PC-9 (cell line): ENCODE results near the gene PAM. TPM values are rescaled to one million over a fixed set of nuclear protein-coding genes. Genes with fewer than 3 reads are reported as not detected.

Experiments used
- BruUV-seq: library from RNA; stranded (reverse); fragments of 400-500 nt; replicated peaks from 2 replicates; lab custom pipeline; 2021; lab: Mats Ljungman, UMichigan
- CTCF ChIA-PET: fragments of 300-600 bp; sonication (Branson Sonifier 250); formaldehyde crosslinking; loops from one replicate; lab custom pipeline; 2022; ENCODE audit warnings: antibody characterized with exemption; lab: Charles Lee
- POLR2A ChIA-PET: fragments of 300-600 bp; sonication (Branson Sonifier 250); formaldehyde crosslinking; loops from one replicate; lab custom pipeline; 2022; ENCODE audit warnings: antibody characterized with exemption; ENCODE audit not compliant: unreplicated experiment; lab: Charles Lee
- DNase-seq, 2 experiments: peaks; one replicate each; pipeline versions ENCODE4 v3.0.0 to v3.0.0-alpha.2; 2015 to 2022; ENCODE audit warnings: mixed read lengths in 1 of 2
- H2AFZ ChIP-seq: fragments of 200-600 bp; sonication (generic); 2 replicates; pipeline ENCODE4 v1.8.1; 2017; ENCODE audit warnings: antibody characterized with exemption
- H3F3A ChIP-seq: fragments of 200-600 bp; sonication (generic); 2 replicates; pipeline ENCODE4 v1.8.1; 2017; ENCODE audit warnings: antibody characterized with exemption, mild to moderate bottlenecking, low read depth; ENCODE audit not compliant: insufficient read depth
- H3K27ac ChIP-seq: fragments of 200-600 bp; sonication (generic); 2 replicates; pipeline ENCODE4 v1.6.1; 2016; ENCODE audit warnings: mixed run types
- H3K27me3 ChIP-seq: fragments of 200-600 bp; sonication (generic); 2 replicates; pipeline ENCODE4 v1.6.1; 2016; ENCODE audit warnings: low read depth, mixed run types; ENCODE audit not compliant: insufficient read depth
- H3K36me3 ChIP-seq: fragments of 200-600 bp; sonication (generic); 2 replicates; pipeline ENCODE4 v1.6.1; 2016; ENCODE audit warnings: low read depth, mixed run types
- H3K4me1 ChIP-seq: fragments of 200-600 bp; sonication (generic); replicated peaks from 2 replicates; pipeline ENCODE4 v1.6.1; 2016; ENCODE audit warnings: mixed run types; ENCODE audit not compliant: insufficient read depth
- H3K4me2 ChIP-seq: fragments of 200-600 bp; sonication (generic); 2 replicates; pipeline ENCODE4 v1.6.1; 2017; ENCODE audit warnings: mixed run types
- H3K4me3 ChIP-seq: fragments of 200-600 bp; sonication (generic); 2 replicates; pipeline ENCODE4 v1.6.1; 2016; ENCODE audit warnings: mixed run types
- H3K79me2 ChIP-seq: fragments of 200-600 bp; sonication (generic); 2 replicates; pipeline ENCODE4 v1.6.1; 2017; ENCODE audit warnings: low read depth, mixed run types
- H3K9me2 ChIP-seq: fragments of 200-600 bp; sonication (generic); 2 replicates; pipeline ENCODE4 v1.8.1; 2017; ENCODE audit warnings: mild to moderate bottlenecking; ENCODE audit not compliant: insufficient read depth
- H3K9me3 ChIP-seq: fragments of 200-600 bp; sonication (generic); 2 replicates; pipeline ENCODE4 v1.8.1; 2016; ENCODE audit warnings: low read depth; ENCODE audit not compliant: insufficient read depth
- H4K20me1 ChIP-seq: fragments of 200-600 bp; sonication (generic); 2 replicates; pipeline ENCODE4 v1.8.1; 2017; ENCODE audit not compliant: insufficient read depth
- EZH2 ChIP-seq: fragments of 200-600 bp; sonication (generic); IDR thresholded peaks from 2 replicates; pipeline ENCODE4 v1.8.0; 2017; ENCODE audit warnings: antibody characterized with exemption, low read depth
- intact Hi-C: fragments of 100-400 bp; cut with micrococcal nuclease; formaldehyde crosslinking; loops from one replicate; pipeline ENCODE4 v1.10.0; 2022; ENCODE audit not compliant: unreplicated experiment
- total RNA-seq: library from RNA; stranded (reverse); gene quantifications from 2 replicates; pipeline ENCODE4 v1.2.3, GENCODE V29; 2021
- TF ChIP-seq, protein P1 (sequence below): fragments of 200-600 bp; sonication (generic); conservative IDR thresholded peaks from 2 replicates; pipeline ENCODE4 v1.6.1; 2017; ENCODE audit warnings: mixed run types, antibody characterized with exemption, mild to moderate bottlenecking, moderate library complexity

The PAM gene
- total RNA-seq, 1 experiment from 2014 or later, result 88.4 TPM

GRCh38 chr5:102975457-102976182 is 220.5 kb downstream of the PAM start:
- Histone ChIP-seq H3K27ac (no peak overlapping the region), H2AFZ (no peak overlapping the region), H3K36me3 (no peaks in the 10 kb centered on the region), H4K20me1 (no peaks in the 10 kb centered on the region), H3K4me3 (no peak overlapping the region), H3K4me1 (no peaks in the 10 kb centered on the region), H3K9me2 (no peaks in the 10 kb centered on the region), H3K4me2 (no peak overlapping the region), H3K79me2 (no peaks in the 10 kb centered on the region), H3F3A (0 out of 2 replicates have a peak, but pooled peaks cover 3% of the 10 kb centered on the region), H3K27me3 (no peaks in the 10 kb centered on the region), H3K9me3 (no peaks in the 10 kb centered on the region)
- ChIA-PET CTCF (no interaction called here), POLR2A (no interaction called here)
- BruUV-seq, result no TSS peak
- intact Hi-C loops, result loop anchor here (10.0 kb wide), 1 partner anchor 191 kb away; no protein-coding TSS in a partner anchor
- no peak for TF ChIP-seq EZH2
- TF ChIP-seq, protein P1, sequence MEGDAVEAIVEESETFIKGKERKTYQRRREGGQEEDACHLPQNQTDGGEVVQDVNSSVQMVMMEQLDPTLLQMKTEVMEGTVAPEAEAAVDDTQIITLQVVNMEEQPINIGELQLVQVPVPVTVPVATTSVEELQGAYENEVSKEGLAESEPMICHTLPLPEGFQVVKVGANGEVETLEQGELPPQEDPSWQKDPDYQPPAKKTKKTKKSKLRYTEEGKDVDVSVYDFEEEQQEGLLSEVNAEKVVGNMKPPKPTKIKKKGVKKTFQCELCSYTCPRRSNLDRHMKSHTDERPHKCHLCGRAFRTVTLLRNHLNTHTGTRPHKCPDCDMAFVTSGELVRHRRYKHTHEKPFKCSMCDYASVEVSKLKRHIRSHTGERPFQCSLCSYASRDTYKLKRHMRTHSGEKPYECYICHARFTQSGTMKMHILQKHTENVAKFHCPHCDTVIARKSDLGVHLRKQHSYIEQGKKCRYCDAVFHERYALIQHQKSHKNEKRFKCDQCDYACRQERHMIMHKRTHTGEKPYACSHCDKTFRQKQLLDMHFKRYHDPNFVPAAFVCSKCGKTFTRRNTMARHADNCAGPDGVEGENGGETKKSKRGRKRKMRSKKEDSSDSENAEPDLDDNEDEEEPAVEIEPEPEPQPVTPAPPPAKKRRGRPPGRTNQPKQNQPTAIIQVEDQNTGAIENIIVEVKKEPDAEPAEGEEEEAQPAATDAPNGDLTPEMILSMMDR, result no peak
- no peak for DNase-seq

DNA sequence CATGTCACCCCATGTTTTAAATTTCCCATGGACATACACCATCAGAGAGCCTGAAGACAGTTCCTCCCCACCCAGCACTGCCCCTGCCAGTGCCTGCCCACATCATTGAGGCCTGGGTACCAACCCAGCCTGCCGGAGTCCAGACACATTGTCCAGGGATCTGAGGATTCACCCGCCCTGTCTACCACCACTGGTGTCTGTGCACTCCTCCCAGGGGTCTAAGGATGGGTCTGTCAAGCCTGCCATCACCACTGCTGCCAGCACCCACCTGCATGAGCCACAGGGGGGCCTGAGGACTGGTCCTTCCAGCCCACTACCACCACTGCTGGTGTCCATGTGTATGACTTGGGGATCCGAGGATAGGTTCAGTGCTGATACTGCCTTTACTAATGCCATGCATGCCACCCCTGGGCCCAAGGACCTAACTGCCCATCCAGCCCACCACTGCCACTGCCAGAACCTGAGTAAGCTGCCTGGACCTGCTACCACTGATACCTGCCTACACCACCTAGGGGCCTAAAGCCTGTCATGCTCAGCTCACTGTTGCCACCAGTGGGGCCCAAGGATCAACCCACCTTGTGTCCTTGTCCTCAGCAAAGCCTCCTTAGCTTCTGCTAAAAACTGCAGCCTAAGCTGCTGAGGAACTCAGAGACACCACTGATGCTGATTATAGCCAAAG is 227.0 kb downstream of the PAM start:
- Histone ChIP-seq H3K4me3 (no peak overlapping the region), H3K4me2 (no peak overlapping the region), H3K9me2 (no peaks in the 10 kb centered on the region), H2AFZ (no peak overlapping the region), H3K27me3 (no peaks in the 10 kb centered on the region), H3K27ac (no peak overlapping the region), H3F3A (no peaks in the 10 kb centered on the region), H3K79me2 (no peaks in the 10 kb centered on the region), H3K9me3 (no peaks in the 10 kb centered on the region), H3K36me3 (no peaks in the 10 kb centered on the region; the same call in 1 of the 2 replicates), H4K20me1 (no peaks in the 10 kb centered on the region), H3K4me1 (no peaks in the 10 kb centered on the region)
- DNase-seq, result no peak
- ChIA-PET POLR2A (no interaction called here), CTCF (no interaction called here)
- intact Hi-C loops, result no loop called here
- BruUV-seq, result no TSS peak
- no peak for TF ChIP-seq EZH2
- TF ChIP-seq, protein P1, result no peak

- Histone ChIP-seq H3K36me3 (no peaks in the 10 kb centered on the region; the same call in 1 of the 2 replicates), H3K9me2 (no peaks in the 10 kb centered on the region), H3K9me3 (no peaks in the 10 kb centered on the region), H3K4me2 (no peak overlapping the region), H3K4me1 (no peaks in the 10 kb centered on the region), H3K79me2 (no peaks in the 10 kb centered on the region), H3F3A (no peaks in the 10 kb centered on the region), H3K27ac (no peak overlapping the region), H2AFZ (no peak overlapping the region), H3K27me3 (no peaks in the 10 kb centered on the region), H4K20me1 (no peaks in the 10 kb centered on the region), H3K4me3 (no peak overlapping the region)
- POLR2A ChIA-PET, result interaction anchor here (0.7 kb wide), 1 partner anchor 99 kb away, joined by 4 read pairs; no protein-coding TSS in a partner anchor
- TF ChIP-seq, protein P1, result no peak
- no peak for TF ChIP-seq EZH2
- no TSS peak for BruUV-seq
- no peak for DNase-seq
- intact Hi-C loops, result no loop called here
- CTCF ChIA-PET, result no interaction called here
Measured at GRCh38 chr5:102986074-102986473, 231.0 kb downstream of the PAM start.
